ENCODE data around the gene WDPCP.
"Not testable (repeated sequence)": the region's sequence is repeated elsewhere in the genome, so short reads cannot be mapped to it uniquely, and the experiment has no call there.

GRCh38 chr2:63573026-63573425, 15.3 kb downstream of the WDPCP start:
- not testable (repeated sequence) for TF ChIP-seq ARNTL (CRISPR knock-in tag; IDR thresholded peaks at IDR 0.05; ENCODE audit: borderline replicate concordance, low read depth); TSHZ2 (CRISPR knock-in tag; IDR thresholded peaks at IDR 0.05); RARB (CRISPR knock-in tag; IDR thresholded peaks at IDR 0.05); CSDC2 (CRISPR knock-in tag; IDR thresholded peaks at IDR 0.05); ZNF8 (CRISPR knock-in tag; IDR thresholded peaks at IDR 0.05); ZFP3 (CRISPR knock-in tag; IDR thresholded peaks at IDR 0.05); ZC3H10 (CRISPR knock-in tag; IDR thresholded peaks at IDR 0.05); ISL1 (CRISPR knock-in tag; IDR thresholded peaks at IDR 0.05)
- TF ChIP-seq, protein P1, sequence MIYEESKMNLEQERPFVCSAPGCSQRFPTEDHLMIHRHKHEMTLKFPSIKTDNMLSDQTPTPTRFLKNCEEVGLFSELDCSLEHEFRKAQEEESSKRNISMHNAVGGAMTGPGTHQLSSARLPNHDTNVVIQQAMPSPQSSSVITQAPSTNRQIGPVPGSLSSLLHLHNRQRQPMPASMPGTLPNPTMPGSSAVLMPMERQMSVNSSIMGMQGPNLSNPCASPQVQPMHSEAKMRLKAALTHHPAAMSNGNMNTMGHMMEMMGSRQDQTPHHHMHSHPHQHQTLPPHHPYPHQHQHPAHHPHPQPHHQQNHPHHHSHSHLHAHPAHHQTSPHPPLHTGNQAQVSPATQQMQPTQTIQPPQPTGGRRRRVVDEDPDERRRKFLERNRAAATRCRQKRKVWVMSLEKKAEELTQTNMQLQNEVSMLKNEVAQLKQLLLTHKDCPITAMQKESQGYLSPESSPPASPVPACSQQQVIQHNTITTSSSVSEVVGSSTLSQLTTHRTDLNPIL (CRISPR knock-in tag; IDR thresholded peaks at IDR 0.05; ENCODE audit: low read depth), result not testable (repeated sequence)
